Activated CD4-positive, alpha-beta T cell treated with anti-CD3 and anti-CD28 coated beads for 48 hours (primary cell): ENCODE results near the gene CHRNG.

Experiments used
- DNase-seq: peaks from one replicate; pipeline ENCODE4 v3.0.0-alpha.2; 2020

Gene CHRNG

DNA sequence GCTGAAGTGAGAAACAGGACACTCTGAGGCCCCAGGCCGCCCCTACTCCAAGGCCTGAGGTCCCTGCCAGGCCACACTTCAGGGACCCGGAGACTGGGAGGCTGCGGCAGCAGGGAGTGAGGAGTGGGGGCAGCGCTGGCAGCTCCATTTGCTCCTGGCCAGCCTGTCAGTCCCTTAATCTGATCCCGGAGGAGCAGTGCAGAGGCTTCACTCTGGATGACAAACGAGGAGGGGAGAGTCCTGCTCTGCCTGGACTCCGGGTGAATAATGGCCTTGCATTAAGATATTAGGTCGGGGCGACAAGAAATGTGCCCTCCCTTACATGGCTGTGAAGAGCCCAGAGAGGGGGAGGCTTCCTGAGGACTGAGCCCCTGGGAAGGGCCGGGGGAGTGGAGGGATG lies 33.6 kb upstream of the CHRNG start:
- no peak for DNase-seq

DNA sequence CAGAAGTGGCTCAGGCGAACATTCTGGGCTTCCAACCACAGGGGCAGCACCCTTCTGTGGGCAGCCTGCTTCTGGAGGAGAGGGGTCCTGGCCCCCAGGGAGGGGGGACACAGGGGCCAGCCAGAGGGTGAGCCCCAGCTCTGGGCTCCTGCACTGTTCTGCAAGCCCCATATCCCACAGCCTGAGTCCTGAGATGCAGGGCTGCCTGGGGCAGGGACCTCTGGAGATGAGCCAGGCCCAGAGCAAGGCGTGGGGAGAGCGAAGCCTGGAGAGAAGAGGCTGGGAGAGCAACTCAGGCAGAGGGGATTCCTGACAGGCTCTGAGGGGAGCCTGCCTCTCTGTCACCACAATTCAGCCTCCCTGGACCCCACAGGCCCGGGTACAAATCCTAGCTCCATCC lies 32.8 kb upstream of the CHRNG start:
- DNase-seq: no peak

GRCh38 chr2:232508251-232508650 lies 31.2 kb upstream of the CHRNG start:
- DNase-seq: no peak

DNA sequence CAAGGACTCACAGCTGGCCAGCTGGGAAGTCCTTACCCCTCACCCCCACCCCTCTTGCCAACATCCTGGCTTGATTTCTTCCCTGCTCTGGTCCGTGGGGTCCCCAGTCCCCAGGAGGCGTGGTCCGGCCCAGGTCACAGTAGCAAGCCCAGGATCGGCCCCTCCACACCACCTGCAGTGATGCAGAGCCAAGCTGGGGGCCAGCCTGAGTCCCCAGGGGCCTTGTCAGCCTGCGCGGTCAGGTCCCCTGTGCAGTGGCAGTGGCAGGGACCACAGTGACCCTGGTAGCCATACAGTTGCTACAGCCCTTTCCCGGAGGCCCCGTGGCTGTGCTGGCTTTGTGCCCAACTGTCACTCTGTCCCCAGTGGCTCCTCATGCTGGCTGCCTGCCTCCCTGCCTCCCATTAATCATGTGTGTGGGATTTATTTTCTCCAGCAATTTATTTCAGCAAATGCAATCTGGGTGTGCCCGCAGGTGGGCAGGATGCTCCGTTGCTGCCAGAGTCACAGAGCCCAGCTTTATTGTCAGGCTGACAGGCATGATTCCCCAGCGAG lies 28.1 kb upstream of the CHRNG start:
- no peak for DNase-seq

GRCh38 chr2:232512602-232513001 lies 26.9 kb upstream of the CHRNG start:
- DNase-seq: no peak

GRCh38 chr2:232513353-232513752 lies 26.1 kb upstream of the CHRNG start:
- DNase-seq: no peak

DNA sequence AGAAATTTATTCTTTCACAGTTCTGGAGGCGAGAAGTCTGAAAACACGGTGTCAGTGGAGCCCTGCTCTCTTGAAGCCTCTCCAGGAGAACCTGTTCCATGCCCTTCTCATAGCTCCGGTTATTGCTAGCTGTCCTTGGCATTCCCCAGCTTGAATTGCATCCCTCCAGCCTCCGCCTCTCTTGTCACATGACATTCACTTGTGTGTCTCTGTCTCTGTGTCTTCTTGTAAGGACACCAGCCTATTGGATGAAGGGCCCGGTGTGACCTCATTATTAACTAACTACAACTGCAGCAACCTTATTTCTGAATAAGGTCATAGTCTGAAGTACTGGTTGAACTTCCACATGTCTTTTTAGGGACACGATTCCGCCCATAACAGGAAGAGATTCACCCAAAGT lies 23.9 kb upstream of the CHRNG start:
- no peak for DNase-seq

DNA sequence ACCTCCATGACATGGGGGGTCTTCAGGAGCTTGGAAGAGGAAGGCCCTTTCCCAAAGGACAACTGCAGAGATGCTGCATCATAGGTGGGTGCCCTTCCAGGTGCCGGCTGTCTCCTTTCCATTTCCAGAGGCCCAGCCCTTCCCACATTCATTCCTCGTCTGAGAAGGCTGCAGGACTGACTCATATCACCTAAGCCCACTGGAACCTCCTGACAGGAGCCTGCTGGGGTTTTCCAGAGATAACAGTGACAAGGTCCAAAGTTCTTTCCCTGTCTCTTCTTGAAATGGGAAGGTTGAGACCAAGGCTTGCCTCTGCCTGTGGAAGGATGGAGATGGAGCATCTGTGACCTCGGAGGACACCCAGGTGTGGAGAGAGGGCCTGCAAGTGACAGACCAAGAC lies 22.9 kb upstream of the CHRNG start:
- no peak for DNase-seq

DNA sequence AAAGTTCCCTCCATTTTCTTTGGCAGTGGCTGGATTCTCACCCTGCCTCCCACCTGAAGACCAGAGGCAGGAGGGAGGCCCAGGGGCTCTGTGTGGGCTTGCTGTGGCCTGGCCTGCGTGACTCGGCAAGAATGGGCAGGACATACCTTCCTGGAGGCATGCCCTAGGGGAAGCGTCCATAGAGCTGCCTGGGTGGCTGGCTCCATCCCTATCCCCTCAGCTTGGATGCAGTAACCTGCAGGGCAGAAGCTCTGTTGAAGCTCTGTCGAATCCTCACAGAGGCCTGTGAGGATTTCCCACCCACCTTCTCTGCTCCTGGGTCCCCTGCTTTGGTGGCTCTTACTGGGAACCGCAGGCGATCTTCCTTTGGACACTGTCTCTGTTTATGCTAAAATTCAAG lies 20.6 kb upstream of the CHRNG start:
- DNase-seq: no peak

GRCh38 chr2:232519581-232520438 lies 19.7 kb upstream of the CHRNG start, which contains the start of gene PRSS56:
Gene PRSS56, plus strand, starts transcription at chr2:232520388. Its CDS starts 211 bp downstream, at chr2:232520599.
- no peak for DNase-seq

DNA sequence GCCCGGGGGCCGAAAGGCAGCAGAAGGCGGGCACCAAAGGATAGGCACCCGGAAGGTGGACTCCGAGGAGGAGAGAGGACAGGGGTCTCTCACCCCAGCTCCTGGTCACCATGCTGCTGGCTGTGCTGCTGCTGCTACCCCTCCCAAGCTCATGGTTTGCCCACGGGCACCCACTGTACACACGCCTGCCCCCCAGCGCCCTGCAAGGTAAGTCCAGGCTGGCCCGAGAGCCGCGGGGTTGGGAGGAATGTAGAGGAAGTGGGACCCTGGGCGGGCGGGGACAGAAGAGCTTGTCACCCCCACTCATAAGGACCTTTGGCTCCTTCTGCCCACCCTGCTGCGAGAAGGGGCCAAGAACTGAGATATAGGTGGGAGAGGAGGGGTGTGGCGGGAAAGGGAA lies 19.0 kb upstream of the CHRNG start:
- no peak for DNase-seq

DNA sequence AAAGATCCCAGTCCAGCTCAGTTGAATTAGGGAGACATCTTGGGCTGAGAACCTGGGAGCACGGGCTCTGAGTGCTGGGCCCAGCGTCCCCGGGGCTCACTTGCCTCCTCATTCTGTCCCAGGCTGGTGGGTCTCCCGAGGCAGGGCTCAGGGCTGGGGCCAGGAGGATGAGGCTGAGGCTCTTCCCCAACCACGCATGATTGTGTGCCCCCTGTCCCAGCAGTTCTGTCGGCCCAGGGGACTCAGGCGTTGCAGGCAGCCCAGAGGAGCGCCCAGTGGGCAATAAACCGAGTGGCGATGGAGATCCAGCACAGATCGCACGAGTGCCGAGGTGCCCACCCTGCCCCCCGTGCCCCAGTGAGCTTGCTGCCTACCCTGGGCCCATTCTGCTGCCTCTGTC lies 18.4 kb upstream of the CHRNG start:
- DNase-seq: no peak

GRCh38 chr2:232521959-232522622 lies 17.4 kb upstream of the CHRNG start:
- DNase-seq: peak; percentile 76

DNA sequence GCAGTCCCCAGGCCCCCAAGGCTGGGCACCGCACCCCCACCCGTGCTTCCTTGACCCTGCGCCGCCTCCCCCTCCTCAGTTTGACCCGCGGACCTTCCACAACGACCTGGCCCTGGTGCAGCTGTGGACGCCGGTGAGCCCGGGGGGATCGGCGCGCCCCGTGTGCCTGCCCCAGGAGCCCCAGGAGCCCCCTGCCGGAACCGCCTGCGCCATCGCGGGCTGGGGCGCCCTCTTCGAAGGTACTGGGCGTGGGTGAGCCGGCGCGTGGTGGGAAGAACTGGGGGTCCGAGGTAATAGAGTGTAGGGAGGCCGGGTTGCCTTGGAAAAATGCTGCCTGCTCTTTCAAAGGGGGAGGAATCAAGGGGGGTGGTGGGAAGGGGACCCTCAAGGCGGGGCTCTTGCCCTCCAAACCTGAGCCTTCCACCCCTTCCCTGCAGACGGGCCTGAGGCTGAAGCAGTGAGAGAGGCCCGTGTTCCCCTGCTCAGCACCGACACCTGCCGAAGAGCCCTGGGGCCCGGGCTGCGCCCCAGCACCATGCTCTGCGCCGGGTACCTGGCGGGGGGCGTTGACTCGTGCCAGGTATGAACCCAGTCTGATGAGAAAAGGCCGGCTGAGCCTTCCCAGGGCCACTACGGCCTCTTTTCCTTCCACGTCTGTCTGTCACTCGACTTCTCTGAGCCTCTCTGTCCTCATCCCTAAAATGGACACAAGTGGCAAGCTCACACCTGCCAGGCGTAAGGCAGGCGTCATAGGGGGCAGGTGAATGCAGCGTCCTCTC lies 16.7 kb upstream of the CHRNG start:
- no peak for DNase-seq

- no peak for DNase-seq
These were observed 16.1 kb upstream of the CHRNG start for GRCh38 chr2:232523402-232523681.

GRCh38 chr2:232523682-232524597 lies 15.6 kb upstream of the CHRNG start:
- DNase-seq: peak; percentile 56

DNA sequence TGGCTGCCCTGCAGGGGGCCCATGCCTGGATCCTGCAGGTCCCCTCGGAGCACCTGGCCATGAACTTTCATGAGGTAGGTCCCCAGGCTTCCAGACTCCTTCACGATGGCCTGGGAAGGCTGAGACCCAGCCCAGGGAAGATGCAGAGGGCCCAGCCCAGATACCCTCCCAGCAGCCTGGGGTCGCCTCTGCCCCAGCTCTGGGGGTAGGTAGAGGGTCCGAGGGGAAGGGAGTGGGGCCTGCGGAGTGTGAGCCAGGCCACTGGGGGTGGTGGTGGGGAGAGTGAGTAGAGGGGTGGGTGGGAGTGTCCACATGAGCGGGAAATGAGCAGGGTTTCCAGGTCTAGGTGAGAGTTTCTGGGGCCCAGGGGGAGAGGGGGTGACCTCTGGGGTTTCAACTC lies 14.7 kb upstream of the CHRNG start:
- DNase-seq: no peak

DNA sequence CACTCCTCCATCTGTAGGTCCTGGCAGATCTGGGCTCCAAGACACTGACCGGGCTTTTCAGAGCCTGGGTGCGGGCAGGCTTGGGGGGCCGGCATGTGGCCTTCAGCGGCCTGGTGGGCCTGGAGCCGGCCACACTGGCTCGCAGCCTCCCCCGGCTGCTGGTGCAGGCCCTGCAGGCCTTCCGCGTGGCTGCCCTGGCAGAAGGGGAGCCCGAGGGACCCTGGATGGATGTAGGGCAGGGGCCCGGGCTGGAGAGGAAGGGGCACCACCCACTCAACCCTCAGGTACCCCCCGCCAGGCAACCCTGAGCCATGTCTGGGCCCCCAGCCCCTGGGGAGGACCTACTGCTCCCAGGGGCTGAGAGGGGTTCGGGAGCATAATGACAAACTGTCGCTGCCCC lies 14.3 kb upstream of the CHRNG start:
- DNase-seq: no peak

- DNase-seq: no peak
These were observed 13.6 kb upstream of the CHRNG start, which contains the start of gene CHRND for GRCh38 chr2:232525791-232526371. Gene CHRND, plus strand, starts transcription at chr2:232526160. Its CDS starts 56 bp downstream, at chr2:232526216.

GRCh38 chr2:232526372-232526941 lies 13.0 kb upstream of the CHRNG start:
- no peak for DNase-seq

DNA sequence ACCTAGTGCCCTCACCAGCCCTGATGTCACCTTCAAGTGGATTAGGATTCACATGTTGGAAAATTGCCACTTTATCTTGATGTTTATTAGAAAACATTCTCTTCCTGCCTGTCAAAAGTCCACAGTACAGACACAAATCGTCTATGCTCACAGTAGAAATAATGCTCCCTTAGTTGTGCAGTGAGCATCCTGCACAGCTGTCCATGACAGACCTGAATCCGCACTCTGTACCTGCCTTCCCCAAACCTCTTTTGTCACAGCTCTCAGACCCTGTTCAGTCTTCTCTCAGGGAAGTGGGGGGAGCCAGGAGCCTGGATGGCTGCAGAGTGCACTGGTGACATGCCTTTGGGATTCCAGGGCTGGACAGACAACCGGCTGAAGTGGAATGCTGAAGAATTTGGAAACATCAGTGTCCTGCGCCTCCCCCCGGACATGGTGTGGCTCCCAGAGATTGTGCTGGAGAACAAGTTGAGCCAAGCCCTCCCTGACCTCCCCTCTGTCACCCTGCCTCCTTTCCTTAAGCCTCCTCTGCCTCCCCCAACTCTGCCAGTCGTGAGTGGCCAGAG lies 11.5 kb upstream of the CHRNG start:
- no peak for DNase-seq
